PFSK-1 (cell line): ENCODE data around the gene TNNI3K.

Source experiments
- FOXP2 ChIP-seq: optimal IDR thresholded peaks from 2 replicates; pipeline ENCODE3; 2011; ENCODE audit warnings: borderline replicate concordance, control low read depth, inconsistent platforms; ENCODE audit not compliant: insufficient read depth; ENCODE audit errors: extremely low read length, extremely low read depth
- POLR2AphosphoS5 ChIP-seq: IDR thresholded peaks from 2 replicates; pipeline ENCODE4 v1.6.1; 2012; ENCODE audit warnings: low read depth, mild to moderate bottlenecking, control low read depth, low read length, moderate library complexity
- SIN3A ChIP-seq: IDR thresholded peaks from 2 replicates; pipeline ENCODE4 v1.6.1; 2012; ENCODE audit warnings: mild to moderate bottlenecking, low read length, moderate library complexity, borderline replicate concordance; ENCODE audit not compliant: insufficient read depth
- TAF1 ChIP-seq: IDR thresholded peaks from 2 replicates; pipeline ENCODE4 v1.6.1; 2012; ENCODE audit warnings: low read length, control low read depth, borderline replicate concordance; ENCODE audit not compliant: insufficient read depth
- TF ChIP-seq, protein P1 (sequence below), 2 experiments: IDR thresholded peaks; 2 replicates each; pipeline versions ENCODE4 v1.6.1 to v1.8.0; 2011 to 2012; ENCODE audit warnings: low read depth in 2 of 2, low read length in 2 of 2, control low read depth in 1 of 2, inconsistent platforms in 1 of 2, mild to moderate bottlenecking in 1 of 2, moderate library complexity in 1 of 2; ENCODE audit not compliant: insufficient read depth in 1 of 2

The TNNI3K gene

DNA sequence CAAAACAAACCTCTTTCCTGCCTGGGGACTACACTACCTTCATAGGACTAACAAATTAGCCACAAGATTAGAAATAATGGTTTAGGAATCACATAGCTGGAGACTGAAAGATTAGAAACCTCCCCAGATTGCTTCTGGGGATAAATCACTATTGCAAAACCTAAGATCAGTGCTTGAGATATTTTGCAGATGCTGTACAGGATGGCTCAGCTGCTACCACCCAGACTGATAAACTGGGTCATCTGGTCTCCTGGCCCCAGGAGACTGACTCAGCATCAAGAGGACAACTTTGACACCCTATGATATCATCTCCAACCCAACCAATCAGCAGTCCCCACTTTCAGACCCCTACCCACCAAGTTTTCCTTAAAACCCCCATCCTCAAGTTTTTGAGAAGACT lies 140.2 kb downstream of the TNNI3K start:
- TF ChIP-seq FOXP2 (no peak), SIN3A (no peak), POLR2AphosphoS5 (no peak), TAF1 (no peak)
- TF ChIP-seq, protein P1, sequence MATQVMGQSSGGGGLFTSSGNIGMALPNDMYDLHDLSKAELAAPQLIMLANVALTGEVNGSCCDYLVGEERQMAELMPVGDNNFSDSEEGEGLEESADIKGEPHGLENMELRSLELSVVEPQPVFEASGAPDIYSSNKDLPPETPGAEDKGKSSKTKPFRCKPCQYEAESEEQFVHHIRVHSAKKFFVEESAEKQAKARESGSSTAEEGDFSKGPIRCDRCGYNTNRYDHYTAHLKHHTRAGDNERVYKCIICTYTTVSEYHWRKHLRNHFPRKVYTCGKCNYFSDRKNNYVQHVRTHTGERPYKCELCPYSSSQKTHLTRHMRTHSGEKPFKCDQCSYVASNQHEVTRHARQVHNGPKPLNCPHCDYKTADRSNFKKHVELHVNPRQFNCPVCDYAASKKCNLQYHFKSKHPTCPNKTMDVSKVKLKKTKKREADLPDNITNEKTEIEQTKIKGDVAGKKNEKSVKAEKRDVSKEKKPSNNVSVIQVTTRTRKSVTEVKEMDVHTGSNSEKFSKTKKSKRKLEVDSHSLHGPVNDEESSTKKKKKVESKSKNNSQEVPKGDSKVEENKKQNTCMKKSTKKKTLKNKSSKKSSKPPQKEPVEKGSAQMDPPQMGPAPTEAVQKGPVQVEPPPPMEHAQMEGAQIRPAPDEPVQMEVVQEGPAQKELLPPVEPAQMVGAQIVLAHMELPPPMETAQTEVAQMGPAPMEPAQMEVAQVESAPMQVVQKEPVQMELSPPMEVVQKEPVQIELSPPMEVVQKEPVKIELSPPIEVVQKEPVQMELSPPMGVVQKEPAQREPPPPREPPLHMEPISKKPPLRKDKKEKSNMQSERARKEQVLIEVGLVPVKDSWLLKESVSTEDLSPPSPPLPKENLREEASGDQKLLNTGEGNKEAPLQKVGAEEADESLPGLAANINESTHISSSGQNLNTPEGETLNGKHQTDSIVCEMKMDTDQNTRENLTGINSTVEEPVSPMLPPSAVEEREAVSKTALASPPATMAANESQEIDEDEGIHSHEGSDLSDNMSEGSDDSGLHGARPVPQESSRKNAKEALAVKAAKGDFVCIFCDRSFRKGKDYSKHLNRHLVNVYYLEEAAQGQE (IDR thresholded peaks at IDR 0.05; ENCODE audit: insufficient read depth in 1 of 2, low read depth in 2 of 2, low read length in 2 of 2), result no peak

DNA sequence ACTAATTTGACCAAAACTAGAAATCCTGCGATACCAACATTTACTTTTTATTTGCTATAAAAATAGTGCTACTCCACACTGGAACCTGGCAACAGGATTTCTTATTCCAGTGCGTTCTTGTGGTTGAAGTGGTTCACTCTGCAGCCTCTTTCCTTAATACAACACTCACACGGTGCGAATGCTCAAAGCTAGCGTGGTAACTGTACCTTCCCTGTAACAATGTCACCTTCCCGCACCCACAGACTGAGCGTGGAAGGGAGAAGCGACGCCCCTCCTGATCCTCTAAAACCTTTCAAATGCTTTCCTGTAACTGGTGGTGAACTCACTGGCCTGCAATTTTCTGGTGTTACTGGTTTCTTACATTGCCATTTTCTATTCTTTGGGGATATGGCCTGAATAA lies 145.1 kb downstream of the TNNI3K start:
- TF ChIP-seq, protein P1 (IDR thresholded peaks at IDR 0.05; ENCODE audit: insufficient read depth in 1 of 2, low read depth in 2 of 2, low read length in 2 of 2), result no peak
- TF ChIP-seq SIN3A (no peak), POLR2AphosphoS5 (no peak), TAF1 (no peak), FOXP2 (no peak)

DNA sequence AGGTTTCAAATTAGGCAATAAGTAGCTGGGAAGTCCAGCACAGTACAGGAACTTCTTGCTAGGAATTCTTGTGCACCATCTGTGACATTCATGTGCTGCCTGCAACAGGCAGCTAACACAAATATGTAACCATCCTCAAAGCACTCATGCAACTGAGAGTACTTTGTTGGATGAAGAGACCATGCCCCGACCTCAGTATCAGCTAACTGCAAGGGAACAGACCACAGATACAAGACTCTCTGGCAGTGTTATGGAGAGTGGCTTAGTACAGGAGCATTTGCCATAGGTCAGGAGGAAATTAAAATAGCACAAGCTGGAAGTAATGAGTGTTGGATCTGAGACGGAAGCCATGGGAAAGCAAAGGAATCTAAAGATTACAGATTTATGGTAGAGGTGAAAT lies 153.7 kb downstream of the TNNI3K start:
- TF ChIP-seq, protein P1 (IDR thresholded peaks at IDR 0.05; ENCODE audit: insufficient read depth in 1 of 2, low read depth in 2 of 2, low read length in 2 of 2), result no peak
- TF ChIP-seq FOXP2 (no peak), POLR2AphosphoS5 (no peak), SIN3A (no peak), TAF1 (no peak)

- TF ChIP-seq TAF1 (no peak), POLR2AphosphoS5 (no peak)
- TF ChIP-seq, protein P1 (IDR thresholded peaks at IDR 0.05; ENCODE audit: insufficient read depth in 1 of 2, low read depth in 2 of 2, low read length in 2 of 2), result no peak
Observed at GRCh38 chr1:74392186-74392585, 157.0 kb downstream of the TNNI3K start.

DNA sequence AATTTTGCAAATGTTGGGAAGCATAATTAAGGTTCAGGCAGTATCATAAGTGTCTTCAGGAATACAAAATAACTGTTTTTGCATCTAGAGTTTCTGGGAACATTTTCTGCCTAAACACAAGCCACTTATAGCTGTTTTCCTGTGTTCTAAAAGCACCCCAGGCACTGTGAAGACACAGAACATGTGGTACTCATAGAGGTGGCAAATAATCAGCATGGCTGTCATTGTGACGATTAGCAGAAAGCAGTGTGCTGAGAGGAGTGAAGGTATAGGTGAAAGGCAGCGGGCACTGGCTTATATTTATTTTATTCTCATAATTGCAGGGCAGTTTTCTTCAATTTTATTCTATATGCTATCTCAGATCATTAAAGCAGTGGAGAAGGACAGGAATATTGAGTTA lies 157.7 kb downstream of the TNNI3K start:
- no peak for TF ChIP-seq FOXP2
- TF ChIP-seq, protein P1 (IDR thresholded peaks at IDR 0.05; ENCODE audit: insufficient read depth in 1 of 2, low read depth in 2 of 2, low read length in 2 of 2), result no peak
- no peak for TF ChIP-seq TAF1
- TF ChIP-seq POLR2AphosphoS5, result no peak
- TF ChIP-seq SIN3A, result no peak
